Endometrium (tissue), 2 donors: Measurements from ENCODE around the gene ANXA11.

ENCODE experiments used
- FAIRE-seq: peaks from 2 replicates; lab custom pipeline; 2012; peaks lifted over from hg19 to GRCh38; lab: Jason Lieb, UNC
- donor health status: control.
- donor health status: control.

ANXA11 gene

GRCh38 chr10:80165173-80165572, 40.2 kb downstream of the ANXA11 start:
- FAIRE-seq: no peak

GRCh38 chr10:80164596-80164995, 40.7 kb downstream of the ANXA11 start:
- FAIRE-seq: no peak

GRCh38 chr10:80163741-80164341, 41.5 kb downstream of the ANXA11 start:
- no peak for FAIRE-seq

- FAIRE-seq: no peak
These were observed 43.8 kb downstream of the ANXA11 start for GRCh38 chr10:80161321-80162083.

- FAIRE-seq: no peak
These were observed 44.7 kb downstream of the ANXA11 start for GRCh38 chr10:80160361-80161320.

- no peak for FAIRE-seq
These were observed 46.0 kb downstream of the ANXA11 start for GRCh38 chr10:80159166-80159873.

GRCh38 chr10:80158598-80159127, 46.7 kb downstream of the ANXA11 start:
- no peak for FAIRE-seq

- no peak for FAIRE-seq
These were observed 47.2 kb downstream of the ANXA11 start for GRCh38 chr10:80158126-80158525.

- FAIRE-seq: no peak
These were observed 47.8 kb downstream of the ANXA11 start for GRCh38 chr10:80157561-80157960.

- no peak for FAIRE-seq
These were observed 49.1 kb downstream of the ANXA11 start for GRCh38 chr10:80156216-80156615.

GRCh38 chr10:80155696-80156215, 49.6 kb downstream of the ANXA11 start:
- no peak for FAIRE-seq

GRCh38 chr10:80154978-80155695, 50.2 kb downstream of the ANXA11 start:
- no peak for FAIRE-seq

- no peak for FAIRE-seq
These were observed 50.7 kb downstream of the ANXA11 start for GRCh38 chr10:80154626-80154977.

- FAIRE-seq: no peak
These were observed 51.9 kb downstream of the ANXA11 start for GRCh38 chr10:80153460-80153859.

GRCh38 chr10:80152820-80153219, 52.5 kb downstream of the ANXA11 start:
- no peak for FAIRE-seq

GRCh38 chr10:80150172-80150571, 55.2 kb downstream of the ANXA11 start:
- no peak for FAIRE-seq

GRCh38 chr10:80149123-80149522, 56.2 kb downstream of the ANXA11 start:
- FAIRE-seq: no peak

GRCh38 chr10:80148166-80148805, 57.1 kb downstream of the ANXA11 start:
- FAIRE-seq: no peak

- FAIRE-seq: no peak
These were observed 58.4 kb downstream of the ANXA11 start for GRCh38 chr10:80146918-80147317.
